Measurements from ENCODE around the gene AIFM3.

AIFM3 gene

GRCh38 chr22:21029486-21030025 lies 62.5 kb downstream of the AIFM3 start:
- no peak for DNase-seq

- no peak for DNase-seq
Measured at GRCh38 chr22:21030032-21030431, 63.0 kb downstream of the AIFM3 start.

All from HCEC 1CT (cell line).